Heart right ventricle (tissue), 16 donors: Measurements from ENCODE around the gene PTPRN2. TPM values are rescaled to one million over a fixed set of nuclear protein-coding genes. Genes with fewer than 3 reads are reported as not detected.

Experiments used
- ATAC-seq, 8 donors: fragments of 200-7000 bp; cut with Tn5 transposase; one replicate each; pipeline ENCODE4 v1.9.1; 2020; ENCODE audit warnings: mild to moderate bottlenecking in 8 of 8, moderate library complexity in 8 of 8, moderate number of reproducible peaks in 1 of 8
- DNase-seq, 2 donors: peaks; one replicate each; pipeline ENCODE4 v3.0.0-alpha.2; 2020
- H3K27ac ChIP-seq, 10 donors: fragments of 200-600 bp; sonication (generic) in 2 of 10; one replicate each; pipeline versions ENCODE4 v1.5.0 to v1.8.0; 2020 to 2022; ENCODE audit warnings: mild to moderate bottlenecking in 3 of 10
- H3K27me3 ChIP-seq, 7 donors: fragments of 200-600 bp; one replicate each; pipeline ENCODE4 v1.8.0; 2021 to 2022; ENCODE audit warnings: mild to moderate bottlenecking in 2 of 7
- H3K36me3 ChIP-seq, 9 donors: fragments of 200-600 bp; sonication (generic) in 1 of 9; one replicate each; pipeline versions ENCODE4 v1.5.0 to v1.8.0; 2020 to 2022; ENCODE audit warnings: mild to moderate bottlenecking in 2 of 9
- H3K4me1 ChIP-seq, 9 donors: fragments of 200-600 bp; sonication (generic) in 1 of 9; one replicate each; pipeline versions ENCODE4 v1.5.0 to v1.8.0; 2020 to 2022; ENCODE audit warnings: mild to moderate bottlenecking in 4 of 9
- H3K4me3 ChIP-seq, 10 donors: fragments of 200-600 bp; sonication (generic) in 2 of 10; one replicate each; pipeline versions ENCODE4 v1.5.0 to v1.8.0; 2020 to 2022; ENCODE audit warnings: mild to moderate bottlenecking in 7 of 10, moderate library complexity in 2 of 10
- H3K9me3 ChIP-seq, 11 donors: fragments of 200-600 bp in 10 of 11; sonication (generic) in 2 of 11; one replicate each; pipeline versions ENCODE4 v1.5.0 to v1.8.0; 2013 to 2022; ENCODE audit warnings: mild to moderate bottlenecking in 2 of 11, control low read depth in 1 of 11, moderate library complexity in 1 of 11
- CTCF ChIP-seq, 9 donors: fragments of 200-600 bp; sonication (generic) in 2 of 9; IDR thresholded peaks; one replicate each; pipeline versions ENCODE4 v1.5.0 to v1.8.0; 2021 to 2022; ENCODE audit warnings: antibody characterized with exemption in 9 of 9, mild to moderate bottlenecking in 5 of 9, moderate library complexity in 1 of 9
- WGBS, 2 donors: extraction: QIAGEN DNeasy Blood & Tissue Kit; methylation state at CpG; one replicate each; pipeline ENCODE4 v1.1.7; 2013; ENCODE audit warnings: inconsistent platforms in 1 of 2; 5-methylcytosine and 5-hydroxymethylcytosine counted together
- intact Hi-C, 10 donors: fragments of 100-400 bp; cut with DNase I; formaldehyde crosslinking; loops; one replicate each; pipeline versions ENCODE4 v1.11.1 to v1.14.2; 2022
- polyA plus RNA-seq, 2 donors: library from polyadenylated mRNA; stranded (reverse); fragments of 200-250 nt; gene quantifications; one replicate each; pipeline ENCODE4 v1.2.3, GENCODE V29; 2013
- total RNA-seq, 10 donors: library from RNA; stranded (reverse); fragmentation: NEBNext Ultra II Directional in 3 of 10; extraction: Animal tissue kit (Norgen Biotek cat#: 25700) in 3 of 10; gene quantifications; one replicate each; pipeline versions ENCODE4 v1.2.1 to v1.2.4, GENCODE V29; 2021 to 2023
- donor health status: Arrhythmogenic right ventricular cardiomyopathy.
- donor health status: ischemic (EF 13 %, LVEDD 7.1; RV severe dilation, severe dysfunction).
- donor health status: healthy with polysubstance abuse.
- donor health status: DM: no; HTN: yes; CAD: no.
- donor health status: DM: no; HTN: no; CAD: no.
- donor health status: ischemic (EF 25% LVEDD 6.9; RV normal size, moderate dysfunction).
- donor health status: ischemic (EF 25% LVEDD 5.7; RV mildly dilated, moderate dysfunction).
- donor health status: healthy.
- donor health status: DM: yes; HTN: yes; CAD: no.
- donor health status: Ischemic cardiomyopathy.
- donor health status: ischemic (EF 35%, LVEDD 5.7; RV mildly dilated, moderate dysfunction).
- donor health status: nonischemic (EF 11% LVEDD 7.7; RV severe dilation, severe dysfunction).
- donor health status: DM: yes; HTN: yes; CAD: no.
- donor health status: PGD.
- donor health status: ischemic (EF 29% LVEDD 5.4; RV normal size, mild dysfunction).
- donor health status: nonischemic (EF 23%, LVEDD 6.1; RV moderate dilation, normal function).

Gene PTPRN2
- total and polyA plus RNA-seq, 12 donors, result 0.82 to 1.8 (median 1.3) TPM

- H3K4me1 ChIP-seq, result no peaks in the 10 kb centered on the region
- peaks cover 0 to 16% (median 9%) of the 10 kb centered on the region in 7 donors for H3K27me3 ChIP-seq
- no peak for ATAC-seq
- H3K4me3 ChIP-seq, result no peak overlapping the region
- no peak for TF ChIP-seq CTCF (IDR thresholded peaks at IDR 0.05)
- no peak for DNase-seq
- no peaks in the 10 kb centered on the region for H3K36me3 ChIP-seq
- WGBS, 2 donors, result 68 to 69% methylated on average over 14 of the region's 14 CpGs
- peaks cover 0 to 11% (median 3%) of the 10 kb centered on the region in 11 donors for H3K9me3 ChIP-seq
- H3K27ac ChIP-seq, result no peak overlapping the region
- intact Hi-C loops, result no loop called here
Measured at GRCh38 chr7:157979636-157980340, 607.8 kb downstream of the PTPRN2 start.

DNA sequence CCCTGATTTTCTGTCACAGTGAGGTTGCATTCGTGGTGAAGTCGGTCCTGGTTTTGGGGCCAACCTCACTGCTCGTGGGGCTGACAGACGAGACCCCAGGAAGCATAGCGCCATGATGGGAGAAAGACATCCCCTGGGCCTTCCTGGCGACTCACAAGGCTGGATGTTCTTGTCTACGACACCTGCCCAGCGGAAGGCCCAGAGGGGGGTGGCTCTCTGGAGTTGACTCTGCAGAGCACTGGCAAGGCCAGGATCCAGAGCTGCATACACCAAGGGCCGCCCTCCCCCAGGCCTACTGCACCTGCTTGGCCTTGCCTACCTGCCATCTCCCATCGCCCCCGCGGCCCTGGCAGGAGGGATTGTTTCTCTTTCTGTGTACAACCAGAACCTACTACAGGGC lies 608.9 kb downstream of the PTPRN2 start:
- WGBS, 2 donors, result 77 to 81% methylated on average over 12 of the region's 12 CpGs
- no peak for DNase-seq
- TF ChIP-seq CTCF (IDR thresholded peaks at IDR 0.05), result no peak
- H3K4me3 ChIP-seq, result no peak overlapping the region
- H3K36me3 ChIP-seq, result no peaks in the 10 kb centered on the region
- intact Hi-C loops, result no loop called here
- peaks cover 0 to 21% (median 13%) of the 10 kb centered on the region in 11 donors for H3K9me3 ChIP-seq
- H3K27ac ChIP-seq, result no peak overlapping the region
- peaks cover 0 to 16% (median 9%) of the 10 kb centered on the region in 7 donors for H3K27me3 ChIP-seq
- H3K4me1 ChIP-seq, result no peaks in the 10 kb centered on the region
- ATAC-seq, result no peak

DNA sequence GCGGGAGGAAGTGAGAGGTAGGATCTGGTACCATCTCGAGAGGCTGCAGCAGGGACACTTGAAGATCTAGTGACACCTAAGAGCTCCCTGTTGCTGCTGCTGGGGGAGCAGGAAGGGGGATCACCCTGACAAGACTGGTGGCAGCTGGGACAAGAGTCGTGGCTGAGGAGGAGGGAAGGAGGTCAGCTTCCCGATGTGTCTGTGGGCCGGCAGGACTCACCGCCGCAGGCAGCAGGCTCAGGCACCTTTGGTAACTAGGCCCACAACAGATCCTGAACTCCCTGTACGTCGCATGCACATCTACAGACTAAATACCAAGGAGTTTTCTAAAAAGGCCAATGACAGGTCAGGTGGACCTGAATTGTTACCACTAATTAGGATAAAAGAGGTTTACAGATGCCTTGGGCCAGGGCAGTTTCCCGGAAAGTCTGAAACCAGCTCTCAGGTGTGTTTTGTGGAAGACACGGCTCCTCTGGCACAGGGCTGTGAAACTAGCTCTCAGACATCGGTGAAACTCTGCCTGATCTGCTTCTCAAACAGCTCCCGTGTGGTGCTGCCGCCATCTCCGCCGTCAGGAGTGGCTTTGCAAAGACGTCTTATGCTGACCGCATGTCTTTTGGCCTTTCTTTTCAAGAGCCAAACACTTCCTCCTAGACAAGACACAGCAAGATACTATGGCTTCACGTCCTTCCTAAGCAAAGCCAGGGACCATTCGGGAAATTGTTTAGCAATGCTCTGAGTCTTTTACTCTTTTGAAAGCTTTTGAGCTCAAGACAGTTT lies 609.7 kb downstream of the PTPRN2 start:
- DNase-seq (no peak), ATAC-seq (no peak)
- intact Hi-C loops, result no loop called here
- Histone ChIP-seq H3K27me3 (peaks cover 0 to 16% (median 9%) of the 10 kb centered on the region in 7 donors), H3K9me3 (peaks cover 0 to 29% (median 19%) of the 10 kb centered on the region in 11 donors), H3K4me1 (no peaks in the 10 kb centered on the region), H3K27ac (no peak overlapping the region), H3K36me3 (no peaks in the 10 kb centered on the region), H3K4me3 (no peak overlapping the region)
- WGBS, 2 donors, result 78 to 83% methylated on average over 20 of the region's 20 CpGs
- no peak for TF ChIP-seq CTCF (IDR thresholded peaks at IDR 0.05)

- Histone ChIP-seq H3K9me3 (peaks cover 0 to 31% (median 19%) of the 10 kb centered on the region in 11 donors), H3K4me3 (no peak overlapping the region), H3K4me1 (no peaks in the 10 kb centered on the region), H3K27me3 (peaks cover 0 to 16% (median 9%) of the 10 kb centered on the region in 7 donors), H3K36me3 (no peaks in the 10 kb centered on the region), H3K27ac (no peak overlapping the region)
- ATAC-seq (no peak), DNase-seq (no peak)
- no peak for TF ChIP-seq CTCF (IDR thresholded peaks at IDR 0.05)
- WGBS, 2 donors, result 86 to 88% methylated on average over 5 of the region's 5 CpGs
- intact Hi-C loops, result no loop called here
Measured at GRCh38 chr7:157977306-157977705, 610.3 kb downstream of the PTPRN2 start.
